ENCODE results near the gene KLF13.
A peak's percentile ranks its signal among the peaks of the same experiment; 100 is the strongest.

The KLF13 gene

DNA sequence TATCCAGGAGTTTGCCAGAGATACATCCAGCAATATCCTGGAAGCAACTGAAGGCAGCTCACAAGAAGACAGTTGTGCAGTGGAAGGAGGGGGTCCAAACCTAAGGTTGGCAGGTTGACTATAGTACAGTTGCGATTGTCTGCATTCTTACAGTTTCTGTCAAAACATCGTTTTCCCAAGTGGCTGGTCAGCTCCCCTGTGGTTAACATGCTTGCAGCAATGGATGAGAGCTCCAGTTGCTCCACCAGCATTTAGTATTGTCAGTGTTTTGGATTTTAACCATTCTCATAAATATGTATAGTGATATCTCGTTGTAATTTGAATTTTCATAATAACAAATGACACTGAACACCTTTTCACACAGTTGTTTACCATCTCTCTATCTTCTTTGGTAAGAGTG, 31.5 kb downstream of the KLF13 start:
- WGBS (ENCODE audit: extremely low coverage, insufficient coverage, low lambda C conversion rate): no CpG with 5 or more reads among the region's 3 CpGs
- H3K4me1 ChIP-seq (ENCODE audit: control insufficient read depth, low read depth, low read length): peaks cover 10% of the 10 kb centered on the region

GRCh38 chr15:31358957-31359701, 32.5 kb downstream of the KLF13 start:
- H3K23ac ChIP-seq (ENCODE audit: low read length): no peak overlapping the region
- no peak for DNase-seq
- no peak overlapping the region for H3K4me3 ChIP-seq (ENCODE audit: low read length)
- H4K8ac ChIP-seq (ENCODE audit: low read depth, low read length): no peak overlapping the region
- H3K9ac ChIP-seq (ENCODE audit: low read length): no peak overlapping the region
- H3K4me1 ChIP-seq (ENCODE audit: control insufficient read depth, low read depth, low read length): peaks cover 10% of the 10 kb centered on the region
- H2BK120ac ChIP-seq (ENCODE audit: low read depth, low read length): no peak overlapping the region
- H3K56ac ChIP-seq (ENCODE audit: low read length): peak overlapping the region; percentile 47
- peaks cover 29% of the 10 kb centered on the region for H3K79me1 ChIP-seq (ENCODE audit: low read length)
- WGBS (ENCODE audit: extremely low coverage, insufficient coverage, low lambda C conversion rate): no CpG with 5 or more reads among the region's 8 CpGs
- no peaks in the 10 kb centered on the region for H3K36me3 ChIP-seq (ENCODE audit: control insufficient read depth, insufficient read depth, low read length)
- no peak overlapping the region for H3K4me2 ChIP-seq (ENCODE audit: low read length)
- no peak overlapping the region for H2BK5ac ChIP-seq (ENCODE audit: low read length)
- H4K5ac ChIP-seq (ENCODE audit: low read length): no peak overlapping the region
- no peaks in the 10 kb centered on the region for H3K27me3 ChIP-seq (ENCODE audit: insufficient read depth, low read length, poor library complexity)
- no peak overlapping the region for H2BK15ac ChIP-seq (replicated peaks; ENCODE audit: low read depth)
- no peak overlapping the region for H3K27ac ChIP-seq (ENCODE audit: low read depth, low read length)
- no peak overlapping the region for H3K18ac ChIP-seq (ENCODE audit: low read length)
- peaks cover 12% of the 10 kb centered on the region for H3K79me2 ChIP-seq (ENCODE audit: control insufficient read depth, insufficient read depth, low read length)
- H3K4ac ChIP-seq (ENCODE audit: low read depth, low read length): no peak overlapping the region
- no peak overlapping the region for H2AK5ac ChIP-seq (ENCODE audit: low read length)

More for the DNA sequence above, 31.5 kb downstream of the KLF13 start:
- Histone ChIP-seq H3K4me3 (ENCODE audit: low read length) (no peak overlapping the region), H4K8ac (ENCODE audit: low read depth, low read length) (no peak overlapping the region), H2BK15ac (replicated peaks; ENCODE audit: low read depth) (no peak overlapping the region), H3K79me2 (ENCODE audit: control insufficient read depth, insufficient read depth, low read length) (peaks cover 12% of the 10 kb centered on the region), H3K4me2 (ENCODE audit: low read length) (no peak overlapping the region), H2BK120ac (ENCODE audit: low read depth, low read length) (no peak overlapping the region), H3K9ac (ENCODE audit: low read length) (no peak overlapping the region), H2BK5ac (ENCODE audit: low read length) (no peak overlapping the region), H4K5ac (ENCODE audit: low read length) (no peak overlapping the region), H2AK5ac (ENCODE audit: low read length) (no peak overlapping the region), H3K27ac (ENCODE audit: low read depth, low read length) (no peak overlapping the region), H3K27me3 (ENCODE audit: insufficient read depth, low read length, poor library complexity) (no peaks in the 10 kb centered on the region), H3K36me3 (ENCODE audit: control insufficient read depth, insufficient read depth, low read length) (no peaks in the 10 kb centered on the region), H3K23ac (ENCODE audit: low read length) (no peak overlapping the region), H3K79me1 (ENCODE audit: low read length) (peaks cover 37% of the 10 kb centered on the region), H3K18ac (ENCODE audit: low read length) (no peak overlapping the region), H3K4ac (ENCODE audit: low read depth, low read length) (no peak overlapping the region), H3K56ac (ENCODE audit: low read length) (no peak overlapping the region)
- DNase-seq: no peak

- Histone ChIP-seq H3K9ac (ENCODE audit: low read length) (no peak overlapping the region), H3K4ac (ENCODE audit: low read depth, low read length) (no peak overlapping the region), H3K18ac (ENCODE audit: low read length) (no peak overlapping the region), H3K23ac (ENCODE audit: low read length) (no peak overlapping the region), H3K79me2 (ENCODE audit: control insufficient read depth, insufficient read depth, low read length) (peaks cover 12% of the 10 kb centered on the region), H3K4me1 (ENCODE audit: control insufficient read depth, low read depth, low read length) (peaks cover 13% of the 10 kb centered on the region), H3K27ac (ENCODE audit: low read depth, low read length) (no peak overlapping the region), H3K27me3 (ENCODE audit: insufficient read depth, low read length, poor library complexity) (no peaks in the 10 kb centered on the region), H3K56ac (ENCODE audit: low read length) (no peak overlapping the region), H2BK5ac (ENCODE audit: low read length) (no peak overlapping the region), H2BK120ac (ENCODE audit: low read depth, low read length) (no peak overlapping the region), H2BK15ac (replicated peaks; ENCODE audit: low read depth) (no peak overlapping the region), H3K4me3 (ENCODE audit: low read length) (no peak overlapping the region), H3K79me1 (ENCODE audit: low read length) (peaks cover 29% of the 10 kb centered on the region), H4K8ac (ENCODE audit: low read depth, low read length) (no peak overlapping the region), H2AK5ac (ENCODE audit: low read length) (no peak overlapping the region), H3K4me2 (ENCODE audit: low read length) (no peak overlapping the region), H4K5ac (ENCODE audit: low read length) (no peak overlapping the region), H3K36me3 (ENCODE audit: control insufficient read depth, insufficient read depth, low read length) (no peaks in the 10 kb centered on the region)
- WGBS (ENCODE audit: extremely low coverage, insufficient coverage, low lambda C conversion rate): no CpG with 5 or more reads among the region's 7 CpGs
- no peak for DNase-seq
Observed at GRCh38 chr15:31359702-31360111, 33.1 kb downstream of the KLF13 start.

DNA sequence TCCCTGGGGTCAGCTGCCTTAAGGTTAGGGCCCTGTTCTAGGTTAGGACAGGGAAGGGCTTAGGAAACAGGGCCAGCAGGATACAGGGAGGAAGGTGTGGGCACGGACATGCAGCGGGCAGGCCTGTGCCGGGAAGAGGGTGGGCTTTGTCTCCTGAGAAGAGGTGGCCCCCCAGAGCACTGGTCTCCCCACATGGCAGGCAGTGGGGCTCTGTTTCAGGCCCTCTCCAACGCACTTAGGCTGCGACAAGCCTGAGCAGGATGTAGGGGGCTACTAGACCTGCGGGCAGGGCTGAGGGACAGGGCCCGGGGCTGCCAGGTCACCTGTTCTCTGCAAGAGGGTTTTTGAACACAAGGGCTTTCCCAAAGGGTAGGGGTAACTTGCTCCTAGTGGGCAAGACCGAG, 33.5 kb downstream of the KLF13 start:
- H2BK15ac ChIP-seq (replicated peaks; ENCODE audit: low read depth): no peak overlapping the region
- no peak overlapping the region for H4K8ac ChIP-seq (ENCODE audit: low read depth, low read length)
- no peak overlapping the region for H3K27ac ChIP-seq (ENCODE audit: low read depth, low read length)
- H3K18ac ChIP-seq (ENCODE audit: low read length): no peak overlapping the region
- DNase-seq: no peak
- peaks cover 8% of the 10 kb centered on the region for H3K79me2 ChIP-seq (ENCODE audit: control insufficient read depth, insufficient read depth, low read length)
- no peak overlapping the region for H2BK5ac ChIP-seq (ENCODE audit: low read length)
- no peak overlapping the region for H3K56ac ChIP-seq (ENCODE audit: low read length)
- no peak overlapping the region for H2AK5ac ChIP-seq (ENCODE audit: low read length)
- no peak overlapping the region for H3K4ac ChIP-seq (ENCODE audit: low read depth, low read length)
- peaks cover 17% of the 10 kb centered on the region for H3K4me1 ChIP-seq (ENCODE audit: control insufficient read depth, low read depth, low read length)
- no peak overlapping the region for H3K4me2 ChIP-seq (ENCODE audit: low read length)
- no peaks in the 10 kb centered on the region for H3K36me3 ChIP-seq (ENCODE audit: control insufficient read depth, insufficient read depth, low read length)
- peaks cover 27% of the 10 kb centered on the region for H3K79me1 ChIP-seq (ENCODE audit: low read length)
- no peak overlapping the region for H3K4me3 ChIP-seq (ENCODE audit: low read length)
- H4K5ac ChIP-seq (ENCODE audit: low read length): no peak overlapping the region
- no peak overlapping the region for H2BK120ac ChIP-seq (ENCODE audit: low read depth, low read length)
- no peak overlapping the region for H3K9ac ChIP-seq (ENCODE audit: low read length)
- WGBS (ENCODE audit: extremely low coverage, insufficient coverage, low lambda C conversion rate): no CpG with 5 or more reads among the region's 8 CpGs
- H3K23ac ChIP-seq (ENCODE audit: low read length): no peak overlapping the region
- no peaks in the 10 kb centered on the region for H3K27me3 ChIP-seq (ENCODE audit: insufficient read depth, low read length, poor library complexity)

DNA sequence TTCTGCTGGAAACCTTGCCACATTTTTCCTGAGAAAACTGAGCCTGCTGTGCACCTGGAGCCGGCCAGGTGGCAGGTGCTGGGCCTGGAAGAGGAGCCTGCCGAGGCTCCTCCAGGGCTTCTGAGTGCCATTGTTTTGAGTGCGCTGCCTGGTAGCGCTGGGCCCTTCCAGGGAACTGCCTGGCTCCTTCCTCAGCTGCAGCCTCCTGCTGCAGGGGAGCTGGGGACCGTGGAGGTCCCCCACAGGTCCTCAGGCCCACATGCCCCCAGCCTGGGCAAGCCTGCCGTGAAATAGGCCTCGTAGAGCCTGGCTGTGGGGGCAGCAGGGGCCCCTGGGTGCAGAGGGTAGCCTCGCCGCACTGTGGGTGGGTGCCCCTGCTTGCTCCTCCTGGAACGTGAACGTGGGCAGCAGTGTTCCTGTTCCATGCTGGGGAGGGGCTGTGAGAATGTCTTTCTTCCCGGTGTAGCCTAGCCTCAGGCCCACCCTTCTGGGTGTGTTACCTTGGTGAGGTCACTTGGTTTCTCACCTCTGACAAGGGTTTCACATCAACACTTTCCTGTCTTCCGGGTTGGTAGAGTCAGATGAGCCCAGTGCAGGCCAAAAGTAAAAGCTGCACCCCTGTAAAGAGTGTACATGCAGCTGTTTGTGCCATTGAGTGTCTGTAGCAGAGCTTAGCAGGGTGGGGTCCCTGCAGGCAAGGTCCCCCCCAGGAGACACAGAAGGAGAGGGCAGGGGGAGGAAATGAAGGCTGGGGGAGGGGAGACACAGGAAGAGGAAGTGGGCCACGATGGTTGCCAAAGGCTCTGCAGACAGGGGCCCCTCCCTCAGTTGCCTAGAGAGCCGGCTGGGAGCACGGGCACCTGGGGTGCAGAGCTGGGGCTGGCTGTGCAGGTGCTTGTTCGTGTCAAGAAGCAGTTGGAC, 34.5 kb downstream of the KLF13 start:
- Histone ChIP-seq H2BK120ac (ENCODE audit: low read depth, low read length) (no peak overlapping the region), H3K4me2 (ENCODE audit: low read length) (no peak overlapping the region), H3K56ac (ENCODE audit: low read length) (peak overlapping the region; percentile 51), H3K4me1 (ENCODE audit: control insufficient read depth, low read depth, low read length) (peaks cover 22% of the 10 kb centered on the region), H3K4ac (ENCODE audit: low read depth, low read length) (no peak overlapping the region), H3K27ac (ENCODE audit: low read depth, low read length) (no peak overlapping the region), H2BK15ac (replicated peaks; ENCODE audit: low read depth) (no peak overlapping the region), H3K36me3 (ENCODE audit: control insufficient read depth, insufficient read depth, low read length) (no peaks in the 10 kb centered on the region), H3K27me3 (ENCODE audit: insufficient read depth, low read length, poor library complexity) (no peaks in the 10 kb centered on the region), H3K18ac (ENCODE audit: low read length) (no peak overlapping the region), H2AK5ac (ENCODE audit: low read length) (no peak overlapping the region), H2BK5ac (ENCODE audit: low read length) (no peak overlapping the region), H3K79me1 (ENCODE audit: low read length) (peaks cover 24% of the 10 kb centered on the region), H3K4me3 (ENCODE audit: low read length) (no peak overlapping the region), H3K9ac (ENCODE audit: low read length) (peak overlapping the region; percentile 7), H4K8ac (ENCODE audit: low read depth, low read length) (no peak overlapping the region), H3K79me2 (ENCODE audit: control insufficient read depth, insufficient read depth, low read length) (peaks cover 7% of the 10 kb centered on the region), H3K23ac (ENCODE audit: low read length) (peak overlapping the region; percentile 67), H4K5ac (ENCODE audit: low read length) (no peak overlapping the region)
- no CpG with 5 or more reads among the region's 17 CpGs for WGBS (ENCODE audit: extremely low coverage, insufficient coverage, low lambda C conversion rate)
- no peak for DNase-seq

Measured in mesendoderm (in vitro differentiated cells).